MCF 10A (cell line): ENCODE measurements around the gene EPO. TPM values are rescaled to one million over a fixed set of nuclear protein-coding genes. Genes with fewer than 3 reads are reported as not detected.

ENCODE experiments used
- BruUV-seq: library from RNA; stranded (reverse); fragments of 400-500 nt; replicated peaks from 2 replicates; lab custom pipeline; 2021; lab: Mats Ljungman, UMichigan
- CTCF ChIA-PET: fragments of 300-600 bp; sonication (Branson Sonifier 250); formaldehyde crosslinking; extraction: SDS; loops from one replicate; lab custom pipeline; 2021; ENCODE audit warnings: antibody characterized with exemption, inconsistent platforms; lab: Yijun Ruan, JAX
- POLR2A ChIA-PET: fragments of 300-600, 350-650 bp; sonication (Branson Sonifier 250); formaldehyde crosslinking; extraction: SDS; loops from one replicate; lab custom pipeline; 2020; ENCODE audit warnings: antibody characterized with exemption, inconsistent platforms; lab: Yijun Ruan, JAX
- DNase-seq: peaks from one replicate; pipeline ENCODE4 v3.0.0-alpha.2; 2018; ENCODE audit not compliant: unreplicated experiment
- H3K27ac Mint-ChIP-seq: one replicate; pipeline ENCODE4 v1.8.0; 2022; ENCODE audit warnings: mild to moderate bottlenecking, low read depth, mixed read lengths; ENCODE audit not compliant: unreplicated experiment
- H3K27me3 Mint-ChIP-seq: one replicate; pipeline ENCODE4 v1.8.0; 2022; ENCODE audit warnings: mixed read lengths; ENCODE audit not compliant: insufficient read depth, unreplicated experiment
- H3K36me3 Mint-ChIP-seq: one replicate; pipeline ENCODE4 v1.8.0; 2022; ENCODE audit warnings: mild to moderate bottlenecking, moderate library complexity, mixed read lengths; ENCODE audit not compliant: insufficient read depth, unreplicated experiment
- H3K4me1 Mint-ChIP-seq: one replicate; pipeline ENCODE4 v1.8.0; 2022; ENCODE audit warnings: mixed read lengths; ENCODE audit not compliant: insufficient read depth, unreplicated experiment
- H3K4me3 Mint-ChIP-seq: one replicate; pipeline ENCODE4 v1.8.0; 2022; ENCODE audit warnings: mild to moderate bottlenecking, moderate library complexity, mixed read lengths; ENCODE audit not compliant: unreplicated experiment
- H3K9me3 Mint-ChIP-seq: one replicate; pipeline ENCODE4 v1.8.0; 2022; ENCODE audit warnings: mixed read lengths; ENCODE audit not compliant: unreplicated experiment
- CTCF ChIP-seq: fragments of 200-600 bp; IDR thresholded peaks from one replicate; pipeline ENCODE4 v1.8.0; 2022; ENCODE audit warnings: antibody characterized with exemption, mild to moderate bottlenecking; ENCODE audit not compliant: unreplicated experiment
- intact Hi-C: fragments of 100-400 bp; cut with micrococcal nuclease; formaldehyde crosslinking; loops from 2 replicates; pipeline ENCODE4 v1.14.1; 2022
- total RNA-seq: library from RNA; stranded (reverse); gene quantifications from 2 replicates; pipeline ENCODE4 v1.2.3, GENCODE V29; 2022

The EPO gene
- total RNA-seq, 1 experiment from 2014 or later, result not detected

DNA sequence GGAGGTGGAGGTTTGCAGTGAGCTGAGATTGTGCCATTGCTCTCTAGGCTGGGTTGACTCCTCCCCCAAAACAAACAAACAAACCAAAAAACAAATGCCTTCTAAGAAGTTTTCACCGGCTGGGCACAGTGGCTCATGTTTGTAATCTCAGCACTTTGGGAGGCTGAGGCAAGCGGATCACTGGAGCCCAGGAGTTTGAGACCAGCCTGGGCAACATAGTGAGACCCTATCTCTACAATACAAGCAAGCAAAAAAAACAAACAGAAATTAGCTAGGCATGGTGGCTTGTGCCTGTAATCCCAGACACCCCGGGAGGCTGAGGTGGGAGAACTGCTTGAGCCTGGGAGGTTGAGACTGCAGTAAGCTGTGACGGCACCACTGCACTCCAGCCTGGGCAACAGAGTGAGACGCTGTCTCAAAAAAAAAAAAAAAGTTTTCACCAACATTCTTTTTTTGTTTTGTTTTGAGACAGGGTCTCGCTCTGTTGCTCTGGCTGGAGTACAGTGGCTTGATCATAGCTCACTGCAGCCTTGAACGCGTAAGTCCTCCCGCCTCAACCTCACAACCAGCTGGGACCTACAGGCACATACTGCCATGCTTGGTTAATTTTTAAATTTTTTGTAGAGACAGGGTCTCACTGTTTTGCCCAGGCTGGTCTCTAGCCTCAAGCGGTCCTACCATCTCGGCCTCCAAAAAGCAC, 11.8 kb downstream of the EPO start:
- intact Hi-C loops, result no loop called here
- POLR2A ChIA-PET, result no interaction called here

GRCh38 chr7:100735730-100736129, 15.5 kb downstream of the EPO start:
- TF ChIP-seq CTCF, result no peak

More for the DNA sequence above, 11.8 kb downstream of the EPO start:
- TF ChIP-seq CTCF, result no peak
- CTCF ChIA-PET, result interaction anchor here (0.7 kb wide), 1 partner anchor 217 kb away, joined by 3 read pairs; the partner anchor contains the start of gene MUC3A
- H3K9me3 Mint-ChIP-seq, result no peaks in the 10 kb centered on the region
- H3K4me3 Mint-ChIP-seq, result no peak overlapping the region
- no peaks in the 10 kb centered on the region for H3K27me3 Mint-ChIP-seq
- H3K36me3 Mint-ChIP-seq, result no peaks in the 10 kb centered on the region
- no TSS peak for BruUV-seq
- DNase-seq, result no peak
- peaks cover 5% of the 10 kb centered on the region for H3K4me1 Mint-ChIP-seq
- H3K27ac Mint-ChIP-seq, result no peak overlapping the region

GRCh38 chr7:100736671-100737070, 16.4 kb downstream of the EPO start:
- BruUV-seq, result no TSS peak
- CTCF ChIA-PET, result no interaction called here
- Mint-ChIP-seq H3K4me3 (no peak overlapping the region), H3K4me1 (peaks cover 5% of the 10 kb centered on the region), H3K27me3 (no peaks in the 10 kb centered on the region), H3K36me3 (no peaks in the 10 kb centered on the region), H3K9me3 (no peaks in the 10 kb centered on the region), H3K27ac (no peak overlapping the region)
- DNase-seq, result no peak
- intact Hi-C loops, result no loop called here
- POLR2A ChIA-PET, result no interaction called here
- TF ChIP-seq CTCF, result no peak

More at GRCh38 chr7:100735730-100736129, 15.5 kb downstream of the EPO start:
- Mint-ChIP-seq H3K4me1 (peaks cover 5% of the 10 kb centered on the region), H3K27me3 (no peaks in the 10 kb centered on the region), H3K9me3 (no peaks in the 10 kb centered on the region), H3K4me3 (no peak overlapping the region), H3K36me3 (no peaks in the 10 kb centered on the region), H3K27ac (no peak overlapping the region)
- ChIA-PET CTCF (no interaction called here), POLR2A (interaction anchor here (0.6 kb wide), 1 partner anchor 10 kb away, joined by 5 read pairs; no protein-coding TSS in a partner anchor)
- DNase-seq, result no peak
- no TSS peak for BruUV-seq
- intact Hi-C loops, result no loop called here

- ChIA-PET CTCF (interaction anchor here (0.6 kb wide), 1 partner anchor 642 kb away, joined by 3 read pairs; no protein-coding TSS in a partner anchor), POLR2A (no interaction called here)
- no peak for TF ChIP-seq CTCF
- H3K4me3 Mint-ChIP-seq, result no peak overlapping the region
- H3K27ac Mint-ChIP-seq, result no peak overlapping the region
- H3K9me3 Mint-ChIP-seq, result no peaks in the 10 kb centered on the region
- H3K36me3 Mint-ChIP-seq, result no peaks in the 10 kb centered on the region
- no peak for DNase-seq
- intact Hi-C loops, result no loop called here
- no peaks in the 10 kb centered on the region for H3K27me3 Mint-ChIP-seq
- no TSS peak for BruUV-seq
- H3K4me1 Mint-ChIP-seq, result no peaks in the 10 kb centered on the region
Observed at GRCh38 chr7:100739934-100740333, 19.7 kb downstream of the EPO start.
